PC-9 (cell line): Measurements from ENCODE around the gene GAS5.

Experiments used
- EZH2 ChIP-seq: fragments of 200-600 bp; sonication (generic); IDR thresholded peaks from 2 replicates; pipeline ENCODE4 v1.8.0; 2017; ENCODE audit warnings: antibody characterized with exemption, low read depth
- TF ChIP-seq, protein P1 (sequence below): fragments of 200-600 bp; sonication (generic); conservative IDR thresholded peaks from 2 replicates; pipeline ENCODE4 v1.6.1; 2017; ENCODE audit warnings: mixed run types, antibody characterized with exemption, mild to moderate bottlenecking, moderate library complexity

DNA sequence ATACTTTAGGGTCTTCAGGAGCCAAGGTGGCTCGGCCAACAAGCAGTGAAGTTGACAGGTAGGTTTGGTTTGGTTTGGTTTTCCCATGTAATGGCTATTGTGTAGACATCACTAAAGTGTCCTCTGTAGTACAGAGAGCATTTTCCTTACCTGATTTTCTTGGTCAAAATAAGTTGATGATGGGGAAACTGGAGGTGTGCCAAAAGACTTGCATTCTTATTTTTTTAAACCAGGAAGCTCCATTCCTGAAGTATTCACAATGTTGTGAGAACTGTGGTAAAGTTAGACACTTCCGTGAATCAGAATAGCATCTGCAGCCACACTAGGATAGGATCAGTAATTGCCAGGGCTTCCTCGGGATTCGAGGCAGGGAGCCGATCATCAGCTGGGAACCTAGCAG lies 3.3 kb upstream of the GAS5 start:
- TF ChIP-seq, protein P1, sequence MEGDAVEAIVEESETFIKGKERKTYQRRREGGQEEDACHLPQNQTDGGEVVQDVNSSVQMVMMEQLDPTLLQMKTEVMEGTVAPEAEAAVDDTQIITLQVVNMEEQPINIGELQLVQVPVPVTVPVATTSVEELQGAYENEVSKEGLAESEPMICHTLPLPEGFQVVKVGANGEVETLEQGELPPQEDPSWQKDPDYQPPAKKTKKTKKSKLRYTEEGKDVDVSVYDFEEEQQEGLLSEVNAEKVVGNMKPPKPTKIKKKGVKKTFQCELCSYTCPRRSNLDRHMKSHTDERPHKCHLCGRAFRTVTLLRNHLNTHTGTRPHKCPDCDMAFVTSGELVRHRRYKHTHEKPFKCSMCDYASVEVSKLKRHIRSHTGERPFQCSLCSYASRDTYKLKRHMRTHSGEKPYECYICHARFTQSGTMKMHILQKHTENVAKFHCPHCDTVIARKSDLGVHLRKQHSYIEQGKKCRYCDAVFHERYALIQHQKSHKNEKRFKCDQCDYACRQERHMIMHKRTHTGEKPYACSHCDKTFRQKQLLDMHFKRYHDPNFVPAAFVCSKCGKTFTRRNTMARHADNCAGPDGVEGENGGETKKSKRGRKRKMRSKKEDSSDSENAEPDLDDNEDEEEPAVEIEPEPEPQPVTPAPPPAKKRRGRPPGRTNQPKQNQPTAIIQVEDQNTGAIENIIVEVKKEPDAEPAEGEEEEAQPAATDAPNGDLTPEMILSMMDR: no peak
- no peak for TF ChIP-seq EZH2
